Measurements from ENCODE around the gene TEAD1.

The TEAD1 gene

GRCh38 chr11:12880327-12880726 lies 206.1 kb downstream of the TEAD1 start:
- no peak overlapping the region for H3K27ac ChIP-seq
- TF ChIP-seq, protein P1, sequence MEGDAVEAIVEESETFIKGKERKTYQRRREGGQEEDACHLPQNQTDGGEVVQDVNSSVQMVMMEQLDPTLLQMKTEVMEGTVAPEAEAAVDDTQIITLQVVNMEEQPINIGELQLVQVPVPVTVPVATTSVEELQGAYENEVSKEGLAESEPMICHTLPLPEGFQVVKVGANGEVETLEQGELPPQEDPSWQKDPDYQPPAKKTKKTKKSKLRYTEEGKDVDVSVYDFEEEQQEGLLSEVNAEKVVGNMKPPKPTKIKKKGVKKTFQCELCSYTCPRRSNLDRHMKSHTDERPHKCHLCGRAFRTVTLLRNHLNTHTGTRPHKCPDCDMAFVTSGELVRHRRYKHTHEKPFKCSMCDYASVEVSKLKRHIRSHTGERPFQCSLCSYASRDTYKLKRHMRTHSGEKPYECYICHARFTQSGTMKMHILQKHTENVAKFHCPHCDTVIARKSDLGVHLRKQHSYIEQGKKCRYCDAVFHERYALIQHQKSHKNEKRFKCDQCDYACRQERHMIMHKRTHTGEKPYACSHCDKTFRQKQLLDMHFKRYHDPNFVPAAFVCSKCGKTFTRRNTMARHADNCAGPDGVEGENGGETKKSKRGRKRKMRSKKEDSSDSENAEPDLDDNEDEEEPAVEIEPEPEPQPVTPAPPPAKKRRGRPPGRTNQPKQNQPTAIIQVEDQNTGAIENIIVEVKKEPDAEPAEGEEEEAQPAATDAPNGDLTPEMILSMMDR (IDR thresholded peaks at IDR 0.05), result no peak
- TF ChIP-seq ZFX (IDR thresholded peaks at IDR 0.05; ENCODE audit: borderline replicate concordance), result no peak

GRCh38 chr11:12882670-12883069 lies 208.4 kb downstream of the TEAD1 start:
- TF ChIP-seq, protein P1 (IDR thresholded peaks at IDR 0.05), result no peak
- TF ChIP-seq ZFX (IDR thresholded peaks at IDR 0.05; ENCODE audit: borderline replicate concordance), result no peak
- H3K27ac ChIP-seq, result no peak overlapping the region

DNA sequence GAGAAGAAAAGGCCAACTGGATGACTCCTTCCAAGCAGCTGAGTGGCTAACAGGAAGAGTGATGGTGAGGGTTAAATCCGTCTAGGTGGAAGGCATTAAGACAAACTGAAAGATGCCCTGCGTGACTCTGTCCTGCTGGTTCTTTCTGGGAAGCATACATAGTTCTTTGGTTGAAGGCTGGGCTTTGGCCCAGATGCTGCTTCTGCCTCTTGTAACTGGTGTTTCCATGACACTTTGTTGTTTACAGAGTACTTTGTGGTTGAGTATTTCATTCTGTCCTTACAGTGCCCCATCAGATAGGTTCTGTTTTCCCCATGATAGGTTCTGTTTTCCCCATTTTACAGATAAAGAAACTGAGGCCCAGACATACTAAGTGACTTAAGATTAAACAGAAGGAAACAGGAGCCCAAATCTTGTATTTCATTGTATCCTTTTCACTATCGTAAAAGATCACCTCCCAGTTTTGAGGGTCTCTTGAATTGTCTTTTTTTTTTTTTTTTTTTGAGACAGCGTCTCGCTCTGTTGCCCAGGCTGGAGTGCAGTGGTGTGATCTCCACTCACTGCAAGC lies 210.6 kb downstream of the TEAD1 start:
- no peak overlapping the region for H3K27ac ChIP-seq
- TF ChIP-seq, protein P1 (IDR thresholded peaks at IDR 0.05), result no peak
- TF ChIP-seq ZFX (IDR thresholded peaks at IDR 0.05; ENCODE audit: borderline replicate concordance), result no peak

- H3K27ac ChIP-seq, result no peak overlapping the region
Observed at GRCh38 chr11:12885717-12886239, 211.6 kb downstream of the TEAD1 start.

DNA sequence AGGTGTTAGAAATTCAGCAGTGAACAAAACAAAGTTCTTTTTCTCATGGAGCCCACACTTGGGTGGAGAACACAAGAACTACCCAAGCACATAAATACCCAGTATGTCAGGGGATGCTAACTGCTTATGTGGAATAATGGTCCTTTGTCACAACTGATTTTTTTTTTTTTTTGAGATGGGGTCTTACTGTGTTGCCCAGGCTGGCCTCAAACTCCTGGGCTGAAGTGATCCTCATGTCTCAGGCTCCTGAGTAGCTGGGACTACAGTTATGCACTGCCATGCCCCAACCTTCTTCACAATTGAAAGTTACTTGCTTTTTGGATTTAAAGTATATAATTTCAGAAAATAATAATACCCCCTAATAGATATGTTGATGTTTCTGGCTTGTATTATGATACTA lies 212.3 kb downstream of the TEAD1 start:
- no peak overlapping the region for H3K27ac ChIP-seq
- TF ChIP-seq ZFX (IDR thresholded peaks at IDR 0.05; ENCODE audit: borderline replicate concordance), result no peak
- TF ChIP-seq, protein P1 (IDR thresholded peaks at IDR 0.05), result no peak

More at GRCh38 chr11:12885717-12886239, 211.6 kb downstream of the TEAD1 start:
- TF ChIP-seq, protein P1 (IDR thresholded peaks at IDR 0.05), result no peak
- TF ChIP-seq ZFX (IDR thresholded peaks at IDR 0.05; ENCODE audit: borderline replicate concordance), result no peak

- no peak for TF ChIP-seq ZFX (IDR thresholded peaks at IDR 0.05; ENCODE audit: borderline replicate concordance)
- TF ChIP-seq, protein P1 (IDR thresholded peaks at IDR 0.05), result peak; percentile 77
- no peak overlapping the region for H3K27ac ChIP-seq
Observed at GRCh38 chr11:12888525-12889158, 214.4 kb downstream of the TEAD1 start.

DNA sequence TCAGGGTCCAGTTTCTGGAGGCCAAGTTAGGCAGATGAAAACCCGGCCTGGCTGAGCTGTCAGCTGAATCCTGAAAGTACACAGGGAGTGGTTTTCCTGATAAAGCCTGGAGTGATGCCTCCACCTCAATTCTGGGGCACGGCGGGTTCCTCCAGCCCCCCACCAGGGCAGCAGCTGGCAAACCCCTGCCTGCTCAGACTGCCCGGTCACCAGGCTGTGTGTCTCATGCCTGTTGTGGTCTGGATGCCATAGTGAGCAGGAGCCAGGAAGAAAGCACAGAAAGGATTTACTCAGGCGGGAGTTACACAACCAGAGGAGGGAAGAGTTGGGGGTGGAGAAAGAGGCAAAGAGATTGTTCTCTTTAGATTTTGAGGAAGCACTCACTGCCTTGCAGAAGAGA lies 215.0 kb downstream of the TEAD1 start:
- no peak for TF ChIP-seq ZFX (IDR thresholded peaks at IDR 0.05; ENCODE audit: borderline replicate concordance)
- TF ChIP-seq, protein P1 (IDR thresholded peaks at IDR 0.05), result no peak
- no peak overlapping the region for H3K27ac ChIP-seq

All from 22Rv1 (cell line).